HL-60/S4 treated with phorbol 12-myristate 13-acetate at 8.2 ng/mL for 4 days and 3 days (cell line): Measurements from ENCODE around the gene ELL2.

Experiments used
- in situ Hi-C: fragments of 300-500 bp; cut with MboI; formaldehyde crosslinking; loops from 2 replicates; pipeline ENCODE4 v1.15.0; 2022; ENCODE audit warnings: low sequenced_read_pairs

The ELL2 gene

GRCh38 chr5:95956900-95957293 is 4.8 kb downstream of the ELL2 start:
- in situ Hi-C loops = no loop called here

- in situ Hi-C loops = no loop called here
Measured at GRCh38 chr5:95956021-95956899, 5.4 kb downstream of the ELL2 start.

GRCh38 chr5:95954716-95955115 is 6.9 kb downstream of the ELL2 start:
- in situ Hi-C loops = no loop called here

GRCh38 chr5:95953021-95953702 is 8.5 kb downstream of the ELL2 start:
- in situ Hi-C loops = no loop called here

GRCh38 chr5:95951916-95952315 is 9.7 kb downstream of the ELL2 start:
- in situ Hi-C loops = no loop called here

GRCh38 chr5:95949810-95950209 is 11.8 kb downstream of the ELL2 start:
- in situ Hi-C loops = no loop called here

GRCh38 chr5:95948631-95949030 is 13.0 kb downstream of the ELL2 start:
- in situ Hi-C loops = no loop called here

- in situ Hi-C loops = no loop called here
Measured at GRCh38 chr5:95946451-95946850, 15.2 kb downstream of the ELL2 start.

GRCh38 chr5:95942968-95943367 is 18.7 kb downstream of the ELL2 start:
- in situ Hi-C loops = no loop called here

- in situ Hi-C loops = no loop called here
Measured at GRCh38 chr5:95942414-95942813, 19.2 kb downstream of the ELL2 start.

- in situ Hi-C loops = no loop called here
Measured at GRCh38 chr5:95941756-95942155, 19.9 kb downstream of the ELL2 start.

- in situ Hi-C loops = no loop called here
Measured at GRCh38 chr5:95940758-95941682, 20.6 kb downstream of the ELL2 start.

GRCh38 chr5:95939465-95939864 is 22.2 kb downstream of the ELL2 start:
- in situ Hi-C loops = no loop called here

- in situ Hi-C loops = no loop called here
Measured at GRCh38 chr5:95938766-95939165, 22.9 kb downstream of the ELL2 start.

- in situ Hi-C loops = no loop called here
Measured at GRCh38 chr5:95938347-95938746, 23.3 kb downstream of the ELL2 start.

- in situ Hi-C loops = no loop called here
Measured at GRCh38 chr5:95937607-95938152, 24.0 kb downstream of the ELL2 start.

- in situ Hi-C loops = no loop called here
Measured at GRCh38 chr5:95936812-95937397, 24.7 kb downstream of the ELL2 start.

- in situ Hi-C loops = no loop called here
Measured at GRCh38 chr5:95935553-95936100, 26.0 kb downstream of the ELL2 start.

- in situ Hi-C loops = no loop called here
Measured at GRCh38 chr5:95934207-95934804, 27.3 kb downstream of the ELL2 start.

GRCh38 chr5:95932941-95933340 is 28.7 kb downstream of the ELL2 start:
- in situ Hi-C loops = no loop called here
